Measurements from ENCODE around the gene KLF17.

Gene KLF17

GRCh38 chr1:44089371-44090048 is 29.1 kb upstream of the KLF17 start:
- H3K9ac ChIP-seq (ENCODE audit: low read length), result no peak overlapping the region
- no CpG with 5 or more reads among the region's 13 CpGs for WGBS (ENCODE audit: extremely low coverage, insufficient coverage, insufficient read length)
- H2AK5ac ChIP-seq (ENCODE audit: low read length), result no peak overlapping the region

GRCh38 chr1:44090429-44091252 is 28.0 kb upstream of the KLF17 start:
- no peak overlapping the region for H3K23ac ChIP-seq (ENCODE audit: low read length)
- WGBS (ENCODE audit: extremely low coverage, insufficient coverage, insufficient read length), result no CpG with 5 or more reads among the region's 10 CpGs
- no peak overlapping the region for H2BK12ac ChIP-seq (ENCODE audit: low read length)

More at GRCh38 chr1:44089371-44090048, 29.1 kb upstream of the KLF17 start:
- H2AFZ ChIP-seq (ENCODE audit: insufficient read depth, low read length, poor library complexity), result no peak overlapping the region
- no peaks in the 10 kb centered on the region for H3K79me1 ChIP-seq (ENCODE audit: low read length)
- no peaks in the 10 kb centered on the region for H3K79me2 ChIP-seq (ENCODE audit: control insufficient read depth, insufficient read depth, low read length, poor library complexity)
- no peaks in the 10 kb centered on the region for H3K27me3 ChIP-seq (ENCODE audit: insufficient read depth, low read length)
- no peak overlapping the region for H3K27ac ChIP-seq (ENCODE audit: low read depth, low read length)
- no peak overlapping the region for H2BK12ac ChIP-seq (ENCODE audit: low read length)
- peak; percentile 66 to 71 for DNase-seq
- H3K23ac ChIP-seq (ENCODE audit: low read length), result no peak overlapping the region
- no peaks in the 10 kb centered on the region for H3K9me3 ChIP-seq (ENCODE audit: insufficient read depth, low read depth, low read length)
- H4K8ac ChIP-seq (ENCODE audit: low read depth, low read length), result no peak overlapping the region
- no peak overlapping the region for H2BK5ac ChIP-seq (ENCODE audit: low read depth, low read length, poor library complexity)
- H3K14ac ChIP-seq (ENCODE audit: low read length), result no peak overlapping the region
- no peak overlapping the region for H4K12ac ChIP-seq (ENCODE audit: low read depth, low read length)
- no peaks in the 10 kb centered on the region for H3K4me1 ChIP-seq (ENCODE audit: control insufficient read depth in 1 of 2, insufficient read depth in 2 of 2, low read length in 2 of 2)
- no peak overlapping the region for H3K18ac ChIP-seq (ENCODE audit: low read length)
- H3K36me3 ChIP-seq (ENCODE audit: control insufficient read depth in 1 of 2, insufficient read depth in 2 of 2, low read length in 2 of 2), result no peaks in the 10 kb centered on the region
- H3K4ac ChIP-seq (ENCODE audit: low read depth, low read length), result no peak overlapping the region
- H2BK120ac ChIP-seq (ENCODE audit: insufficient read depth, low read length, poor library complexity), result no peak overlapping the region
- H3K4me2 ChIP-seq (ENCODE audit: low read length), result no peak overlapping the region
- no peak overlapping the region for H3K4me3 ChIP-seq (ENCODE audit: low read depth, low read length)
- no peak overlapping the region for H4K91ac ChIP-seq (ENCODE audit: low read depth, low read length)

GRCh38 chr1:44094047-44094446 is 24.6 kb upstream of the KLF17 start:
- no peak for DNase-seq
- H3K4me2 ChIP-seq (ENCODE audit: low read length), result no peak overlapping the region
- H4K91ac ChIP-seq (ENCODE audit: low read depth, low read length), result no peak overlapping the region
- H2AFZ ChIP-seq (ENCODE audit: insufficient read depth, low read length, poor library complexity), result no peak overlapping the region
- no peak overlapping the region for H2BK12ac ChIP-seq (ENCODE audit: low read length)
- H2AK5ac ChIP-seq (ENCODE audit: low read length), result no peak overlapping the region
- no peaks in the 10 kb centered on the region for H3K36me3 ChIP-seq (ENCODE audit: control insufficient read depth in 1 of 2, insufficient read depth in 2 of 2, low read length in 2 of 2)
- no peaks in the 10 kb centered on the region for H3K79me2 ChIP-seq (ENCODE audit: control insufficient read depth, insufficient read depth, low read length, poor library complexity)
- H3K9ac ChIP-seq (ENCODE audit: low read length), result no peak overlapping the region
- H2BK120ac ChIP-seq (ENCODE audit: insufficient read depth, low read length, poor library complexity), result no peak overlapping the region
- H3K9me3 ChIP-seq (ENCODE audit: insufficient read depth, low read depth, low read length), result peaks cover 2% of the 10 kb centered on the region
- WGBS (ENCODE audit: extremely low coverage, insufficient coverage, insufficient read length), result no CpG with 5 or more reads among the region's 2 CpGs
- no peak overlapping the region for H3K4me3 ChIP-seq (ENCODE audit: low read depth, low read length)
- H3K23ac ChIP-seq (ENCODE audit: low read length), result no peak overlapping the region
- no peak overlapping the region for H3K14ac ChIP-seq (ENCODE audit: low read length)
- no peak overlapping the region for H2BK5ac ChIP-seq (ENCODE audit: low read depth, low read length, poor library complexity)
- H3K4me1 ChIP-seq (ENCODE audit: control insufficient read depth in 1 of 2, insufficient read depth in 2 of 2, low read length in 2 of 2), result no peaks in the 10 kb centered on the region
- H4K8ac ChIP-seq (ENCODE audit: low read depth, low read length), result no peak overlapping the region
- no peak overlapping the region for H3K4ac ChIP-seq (ENCODE audit: low read depth, low read length)
- H3K27ac ChIP-seq (ENCODE audit: low read depth, low read length), result no peak overlapping the region
- no peak overlapping the region for H4K12ac ChIP-seq (ENCODE audit: low read depth, low read length)
- H3K27me3 ChIP-seq (ENCODE audit: insufficient read depth, low read length), result no peaks in the 10 kb centered on the region
- H3K18ac ChIP-seq (ENCODE audit: low read length), result no peak overlapping the region
- no peaks in the 10 kb centered on the region for H3K79me1 ChIP-seq (ENCODE audit: low read length)

More at GRCh38 chr1:44090429-44091252, 28.0 kb upstream of the KLF17 start:
- Histone ChIP-seq H3K4me1 (ENCODE audit: control insufficient read depth in 1 of 2, insufficient read depth in 2 of 2, low read length in 2 of 2) (no peaks in the 10 kb centered on the region), H3K4ac (ENCODE audit: low read depth, low read length) (no peak overlapping the region), H2BK120ac (ENCODE audit: insufficient read depth, low read length, poor library complexity) (no peak overlapping the region), H3K4me2 (ENCODE audit: low read length) (no peak overlapping the region), H2AFZ (ENCODE audit: insufficient read depth, low read length, poor library complexity) (no peak overlapping the region), H3K18ac (ENCODE audit: low read length) (no peak overlapping the region), H3K9ac (ENCODE audit: low read length) (no peak overlapping the region), H4K12ac (ENCODE audit: low read depth, low read length) (no peak overlapping the region), H3K4me3 (ENCODE audit: low read depth, low read length) (no peak overlapping the region), H3K27me3 (ENCODE audit: insufficient read depth, low read length) (no peaks in the 10 kb centered on the region), H3K79me1 (ENCODE audit: low read length) (no peaks in the 10 kb centered on the region), H2BK5ac (ENCODE audit: low read depth, low read length, poor library complexity) (no peak overlapping the region), H3K14ac (ENCODE audit: low read length) (no peak overlapping the region), H3K27ac (ENCODE audit: low read depth, low read length) (no peak overlapping the region), H3K79me2 (ENCODE audit: control insufficient read depth, insufficient read depth, low read length, poor library complexity) (no peaks in the 10 kb centered on the region), H2AK5ac (ENCODE audit: low read length) (no peak overlapping the region), H3K36me3 (ENCODE audit: control insufficient read depth in 1 of 2, insufficient read depth in 2 of 2, low read length in 2 of 2) (no peaks in the 10 kb centered on the region), H4K8ac (ENCODE audit: low read depth, low read length) (no peak overlapping the region), H4K91ac (ENCODE audit: low read depth, low read length) (no peak overlapping the region), H3K9me3 (ENCODE audit: insufficient read depth, low read depth, low read length) (no peaks in the 10 kb centered on the region)
- no peak for DNase-seq

GRCh38 chr1:44100183-44100868 is 18.3 kb upstream of the KLF17 start:
- Histone ChIP-seq H4K8ac (ENCODE audit: low read depth, low read length) (no peak overlapping the region), H3K79me1 (ENCODE audit: low read length) (no peaks in the 10 kb centered on the region), H2BK5ac (ENCODE audit: low read depth, low read length, poor library complexity) (no peak overlapping the region), H3K9ac (ENCODE audit: low read length) (no peak overlapping the region), H2BK12ac (ENCODE audit: low read length) (no peak overlapping the region), H2AK5ac (ENCODE audit: low read length) (no peak overlapping the region), H3K4me3 (ENCODE audit: low read depth, low read length) (no peak overlapping the region), H3K14ac (ENCODE audit: low read length) (no peak overlapping the region), H4K12ac (ENCODE audit: low read depth, low read length) (no peak overlapping the region), H2BK120ac (ENCODE audit: insufficient read depth, low read length, poor library complexity) (no peak overlapping the region), H3K79me2 (ENCODE audit: control insufficient read depth, insufficient read depth, low read length, poor library complexity) (no peaks in the 10 kb centered on the region), H3K23ac (ENCODE audit: low read length) (no peak overlapping the region), H3K4me2 (ENCODE audit: low read length) (no peak overlapping the region), H3K18ac (ENCODE audit: low read length) (no peak overlapping the region), H3K27ac (ENCODE audit: low read depth, low read length) (no peak overlapping the region), H2AFZ (ENCODE audit: insufficient read depth, low read length, poor library complexity) (no peak overlapping the region), H3K4ac (ENCODE audit: low read depth, low read length) (no peak overlapping the region), H3K36me3 (ENCODE audit: control insufficient read depth in 1 of 2, insufficient read depth in 2 of 2, low read length in 2 of 2) (no peaks in the 10 kb centered on the region), H3K27me3 (ENCODE audit: insufficient read depth, low read length) (no peaks in the 10 kb centered on the region), H4K91ac (ENCODE audit: low read depth, low read length) (no peak overlapping the region), H3K9me3 (ENCODE audit: insufficient read depth, low read depth, low read length) (peaks cover 2% of the 10 kb centered on the region), H3K4me1 (ENCODE audit: control insufficient read depth in 1 of 2, insufficient read depth in 2 of 2, low read length in 2 of 2) (no peaks in the 10 kb centered on the region)
- no peak for DNase-seq
- WGBS (ENCODE audit: extremely low coverage, insufficient coverage, insufficient read length), result no CpG with 5 or more reads among the region's 9 CpGs

All from trophoblast cell (in vitro differentiated cells and primary cell).